DMS79 (cell line): ENCODE results near the gene RALGAPA2.

Experiments used
- DNase-seq: peaks from one replicate; lab custom pipeline; 2025; lab: John Stamatoyannopoulos, UW

The RALGAPA2 gene

DNA sequence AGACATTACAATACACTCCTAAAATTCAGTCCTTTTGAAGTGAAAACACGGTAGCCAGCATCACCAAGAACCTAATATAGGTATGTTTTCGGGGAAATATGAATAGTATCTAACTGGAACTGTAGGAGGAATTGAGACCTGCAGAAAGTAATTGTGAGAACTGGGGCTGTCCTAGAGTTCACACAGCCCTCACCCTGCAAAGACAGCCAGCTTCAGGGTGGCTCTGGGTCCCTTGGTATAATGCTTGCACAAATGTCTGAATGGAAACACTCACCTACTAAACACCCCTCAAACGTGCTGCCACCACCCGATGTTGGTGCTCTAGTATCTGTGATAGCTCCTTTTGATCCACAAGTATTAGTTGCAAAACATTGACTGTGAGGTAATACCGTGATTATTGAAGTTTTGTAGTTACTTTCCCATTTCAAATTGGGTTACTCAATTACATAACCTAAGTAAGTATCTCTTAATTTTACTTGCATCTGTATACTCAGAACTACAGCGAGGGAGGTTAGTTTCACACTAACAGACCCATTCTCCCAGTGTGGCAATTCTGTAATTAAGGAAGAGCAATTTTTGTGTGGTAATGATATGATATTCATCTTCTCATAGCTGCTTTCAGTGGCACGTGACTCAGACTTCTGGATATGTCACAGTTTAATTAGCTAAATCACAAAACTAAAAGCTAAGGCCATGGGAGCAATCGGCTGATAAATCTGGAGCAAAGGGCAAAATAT is 215.0 kb downstream of the RALGAPA2 start:
- no peak for DNase-seq

DNA sequence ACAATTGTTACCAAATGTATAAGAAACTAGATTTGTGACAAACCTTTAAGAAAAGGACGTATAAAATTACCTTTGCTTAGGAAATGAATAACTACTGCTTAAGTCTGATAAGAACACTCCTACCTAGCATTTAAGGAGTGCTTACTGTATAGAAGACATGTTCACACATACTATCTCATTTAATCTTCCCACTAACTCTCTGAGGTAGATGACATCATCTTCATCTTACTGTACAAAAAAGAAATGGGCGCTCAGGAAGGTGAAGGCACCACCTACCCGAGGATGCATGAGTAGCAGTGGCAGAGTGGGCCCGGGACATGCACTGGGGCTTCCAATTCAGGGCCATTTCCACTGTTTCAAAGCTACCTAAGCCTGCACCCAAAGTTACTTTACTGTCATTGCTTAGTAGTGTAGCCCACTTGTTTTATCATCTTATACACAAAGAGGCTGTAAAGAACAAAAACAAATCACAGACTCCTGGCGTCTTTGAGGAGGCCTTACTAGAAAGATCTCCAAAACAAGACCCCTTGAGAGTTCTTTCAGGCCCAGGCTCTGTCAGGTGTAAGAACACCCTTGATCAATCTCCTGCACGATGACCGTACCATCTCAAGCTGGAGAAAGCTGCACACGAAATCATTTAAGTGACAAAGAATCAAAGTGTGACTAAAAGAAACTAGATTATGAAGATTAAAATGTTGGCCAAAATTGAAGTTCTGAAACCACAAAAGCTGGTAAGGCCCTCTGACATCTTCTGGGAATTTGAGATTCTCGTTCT is 216.5 kb downstream of the RALGAPA2 start:
- no peak for DNase-seq

DNA sequence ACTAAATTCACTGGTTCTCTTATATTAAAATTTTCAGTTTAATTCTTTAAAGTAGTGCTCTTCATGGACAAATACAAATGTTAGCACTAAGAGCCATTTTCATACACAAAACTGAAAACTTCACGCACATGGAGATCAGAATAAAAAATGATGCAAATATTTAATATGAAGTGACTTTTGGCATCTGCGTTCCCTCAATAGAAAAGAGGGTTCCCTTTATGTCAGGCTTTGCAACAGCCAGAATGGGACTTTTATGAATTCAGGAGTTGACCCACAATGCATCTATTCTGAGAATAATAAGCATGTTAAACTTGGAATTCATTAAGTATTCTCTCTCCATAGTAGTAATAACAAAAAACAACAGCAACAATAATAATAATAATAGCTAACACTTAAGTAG is 218.7 kb downstream of the RALGAPA2 start:
- DNase-seq = no peak

DNA sequence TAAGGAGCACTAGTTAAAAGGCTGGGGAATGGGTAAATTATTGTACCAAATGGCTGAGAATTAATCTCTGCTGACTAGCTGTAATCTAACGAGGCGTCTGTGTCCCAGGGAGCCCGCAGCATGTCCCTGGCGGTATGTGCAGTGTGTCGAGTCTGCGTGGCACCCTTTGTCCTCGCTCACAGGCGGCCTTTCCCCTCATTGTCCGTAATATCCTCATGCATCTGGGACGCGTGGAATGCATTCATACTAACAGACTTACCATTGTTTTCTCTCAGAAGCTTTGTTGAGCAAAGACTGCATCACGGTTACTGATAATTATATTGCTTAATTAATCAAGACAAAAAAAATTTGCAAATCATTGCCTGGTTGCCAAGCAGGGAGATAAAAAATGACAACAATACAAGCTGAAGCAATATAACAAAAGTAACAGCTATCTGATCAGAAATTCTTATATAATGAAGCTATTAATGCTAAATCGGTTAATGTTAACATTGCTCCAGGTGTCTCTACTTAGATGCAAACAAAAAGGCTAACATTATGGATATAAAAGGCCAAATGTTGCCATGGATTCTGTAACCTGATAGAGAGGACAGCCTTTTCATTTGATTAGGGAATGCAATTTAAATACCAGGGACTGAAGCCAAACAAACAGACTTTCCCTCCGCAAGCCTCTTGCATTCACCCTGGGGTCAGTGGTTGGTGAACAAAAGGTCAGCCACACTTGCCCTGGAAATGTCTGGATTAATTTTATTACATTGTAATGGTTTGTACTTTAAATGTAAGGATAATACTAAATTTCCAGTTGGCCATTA is 219.7 kb downstream of the RALGAPA2 start:
- DNase-seq = no peak

DNA sequence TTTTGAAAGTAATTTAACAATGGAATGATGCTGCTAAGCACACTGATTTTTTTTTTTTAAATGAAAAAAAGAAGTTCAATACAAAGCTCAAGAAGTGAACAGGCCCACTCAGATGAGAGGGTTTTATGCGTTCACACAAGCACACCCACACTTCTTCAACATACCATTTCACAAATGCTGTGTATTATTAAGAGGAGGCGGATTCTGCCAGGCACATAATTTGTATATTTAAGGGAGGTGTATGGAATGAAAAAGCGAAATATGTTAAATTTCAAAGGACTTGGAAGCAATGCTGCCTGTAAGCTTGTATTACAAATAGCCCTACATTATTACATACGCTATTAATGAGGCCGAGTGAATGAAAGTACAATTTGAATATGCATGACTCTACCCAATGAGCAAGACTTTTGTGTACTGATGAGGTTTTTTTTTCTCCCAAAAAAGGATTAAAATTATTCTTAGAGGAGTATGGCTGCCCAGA is 220.6 kb downstream of the RALGAPA2 start:
- no peak for DNase-seq

DNA sequence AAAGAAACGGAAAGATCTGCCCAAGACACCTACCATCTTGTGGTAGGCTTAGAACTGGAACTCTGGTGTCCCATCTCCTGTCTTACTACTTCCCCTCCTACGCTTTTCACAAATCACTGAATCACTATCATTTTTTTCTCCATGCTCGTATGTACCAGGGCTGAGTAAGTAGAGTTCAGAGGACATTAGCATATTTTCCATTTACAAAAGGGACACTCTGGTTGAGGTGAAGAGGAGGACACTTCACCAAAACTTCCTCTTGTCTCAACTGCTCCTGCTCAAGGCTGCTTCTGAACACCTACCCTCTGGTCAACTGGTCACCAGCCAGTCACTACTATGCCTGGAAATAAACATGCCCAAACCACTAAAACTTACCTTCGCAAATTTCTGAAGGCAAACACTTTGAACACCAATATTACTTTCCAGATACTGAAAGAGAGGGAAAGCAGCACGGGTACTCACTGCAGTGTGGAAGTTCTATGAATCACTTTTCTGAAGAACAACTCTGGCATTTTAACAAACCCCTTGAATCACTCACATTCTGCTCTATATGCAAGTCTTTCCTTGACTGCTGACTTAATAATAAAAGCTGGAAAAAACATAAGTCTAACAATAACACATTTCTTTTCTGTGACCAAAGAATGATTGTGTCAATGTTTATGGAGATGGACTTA is 221.2 kb downstream of the RALGAPA2 start:
- no peak for DNase-seq

DNA sequence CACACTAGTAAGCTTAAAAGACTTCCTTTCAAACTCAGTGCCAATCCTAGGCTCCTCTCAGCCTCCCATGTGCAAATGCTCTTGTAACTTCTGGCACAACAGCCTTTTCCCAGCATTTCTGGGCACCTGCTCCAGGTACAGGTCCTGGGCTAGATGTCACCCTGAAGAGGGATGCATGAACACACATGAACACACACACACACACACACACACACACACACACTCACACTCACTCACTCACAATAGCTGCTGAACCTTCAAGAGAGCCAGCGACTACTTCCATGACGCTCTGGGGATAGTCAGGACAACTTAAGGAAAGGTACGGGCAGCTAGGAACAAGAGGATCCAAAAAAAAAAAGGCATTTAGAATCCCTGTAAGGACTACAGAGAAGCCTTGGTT is 221.8 kb downstream of the RALGAPA2 start:
- DNase-seq = no peak

DNA sequence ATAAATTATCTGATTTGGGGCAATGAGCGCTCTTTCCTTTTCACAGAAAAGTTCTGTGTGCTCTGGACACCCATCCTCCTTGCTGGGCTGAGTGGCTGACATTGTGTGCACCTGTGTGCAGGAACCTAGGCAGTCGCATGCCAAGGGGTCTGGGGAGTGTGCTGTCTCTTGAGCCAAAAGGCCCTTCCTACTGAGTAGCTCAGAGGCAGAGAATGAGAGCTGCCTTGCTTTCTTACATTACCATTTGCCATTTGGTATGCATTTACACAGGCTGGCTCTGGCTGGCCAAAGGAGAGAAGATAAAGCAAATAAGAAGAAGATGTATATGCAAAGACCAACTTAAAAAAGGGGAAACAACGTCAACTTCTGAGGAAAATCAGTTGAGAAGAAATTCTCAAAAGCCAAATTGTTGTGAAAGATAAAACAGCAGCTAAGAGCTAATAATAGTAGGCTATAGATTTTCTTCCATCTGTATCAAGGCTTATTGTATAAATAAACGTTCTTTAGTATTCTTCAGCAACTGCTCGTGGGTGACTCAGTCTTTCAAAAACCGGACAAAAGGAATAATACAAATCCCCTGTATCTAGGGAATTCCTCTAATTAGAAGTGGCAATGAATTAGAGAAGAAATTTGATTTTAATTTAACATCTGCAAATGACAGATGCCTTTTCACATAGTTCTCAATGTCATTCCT is 222.6 kb downstream of the RALGAPA2 start:
- no peak for DNase-seq

DNA sequence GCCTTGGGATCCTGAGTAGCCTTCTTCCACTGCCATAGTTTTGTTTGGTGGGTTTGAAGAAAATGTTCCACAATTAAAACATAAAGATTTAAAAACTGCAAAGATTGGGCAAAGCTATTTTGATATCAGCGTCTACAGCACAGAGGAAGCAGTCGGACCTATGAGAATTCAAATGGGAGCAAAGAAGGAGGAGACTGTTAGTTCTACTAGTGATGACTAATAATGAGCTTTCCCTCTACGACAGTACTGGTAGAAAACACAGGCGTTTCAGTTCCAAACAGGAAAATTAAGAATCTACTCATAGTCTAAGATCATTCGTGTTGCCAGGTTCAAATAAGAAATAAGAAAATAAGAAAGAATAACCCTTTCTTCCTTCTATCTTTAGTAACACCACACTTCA is 223.4 kb downstream of the RALGAPA2 start:
- DNase-seq = no peak

DNA sequence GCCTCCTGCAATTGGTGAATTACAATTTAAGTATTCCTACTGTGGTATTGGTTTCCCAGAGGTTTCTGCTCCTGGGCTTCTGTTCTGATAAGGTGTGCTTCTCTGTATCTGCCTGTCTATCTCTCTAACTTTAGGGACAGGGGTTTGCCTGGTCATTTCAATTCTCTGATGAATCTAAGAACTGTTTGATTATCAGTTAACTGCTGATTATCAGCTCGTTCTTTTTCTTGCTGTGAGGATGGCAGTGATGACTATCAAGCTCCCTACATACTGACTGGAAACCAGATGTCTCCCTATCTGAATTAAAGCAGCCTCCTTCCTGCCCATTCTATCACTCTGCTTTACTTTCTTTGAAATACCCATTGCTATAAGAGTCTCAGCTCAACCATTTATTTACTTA is 224.1 kb downstream of the RALGAPA2 start:
- DNase-seq = no peak

DNA sequence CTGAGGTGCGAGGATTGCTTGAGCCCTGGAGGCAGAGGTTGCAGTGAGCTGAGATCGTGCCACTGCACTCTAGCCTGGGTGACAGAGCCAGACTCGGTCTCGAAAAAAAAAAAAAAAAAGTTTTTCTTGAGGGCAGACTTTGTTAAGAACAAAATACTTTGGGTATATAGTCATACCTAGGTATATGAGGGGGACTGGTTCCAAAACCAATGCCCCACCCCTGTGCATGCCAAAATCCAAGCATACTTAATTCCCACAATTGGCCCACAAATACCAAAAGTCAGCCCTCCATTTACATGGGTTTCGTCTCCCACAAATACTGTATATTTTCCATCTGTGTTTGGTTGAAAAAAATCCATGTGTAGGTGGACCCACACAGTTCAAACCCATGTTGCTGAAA is 224.6 kb downstream of the RALGAPA2 start:
- no peak for DNase-seq

DNA sequence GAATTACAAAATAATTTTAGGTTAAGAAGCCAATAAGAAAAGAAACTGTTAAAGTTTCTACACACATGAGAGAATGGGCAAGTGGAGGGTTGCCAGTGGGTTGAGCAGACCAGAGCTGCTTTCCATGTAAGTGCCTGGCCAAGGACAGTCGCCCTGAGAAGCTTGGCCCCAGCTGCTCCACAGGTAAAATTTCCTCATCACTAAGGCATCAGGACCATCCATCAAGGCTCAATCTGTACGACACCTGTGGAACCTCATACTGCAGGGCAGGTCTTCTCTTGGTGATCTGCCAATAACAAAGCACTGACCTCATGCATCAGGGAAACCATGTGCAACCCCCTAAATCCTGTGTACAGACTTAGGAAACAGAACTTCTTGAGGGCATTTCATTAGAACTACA is 229.1 kb downstream of the RALGAPA2 start:
- DNase-seq = no peak

DNA sequence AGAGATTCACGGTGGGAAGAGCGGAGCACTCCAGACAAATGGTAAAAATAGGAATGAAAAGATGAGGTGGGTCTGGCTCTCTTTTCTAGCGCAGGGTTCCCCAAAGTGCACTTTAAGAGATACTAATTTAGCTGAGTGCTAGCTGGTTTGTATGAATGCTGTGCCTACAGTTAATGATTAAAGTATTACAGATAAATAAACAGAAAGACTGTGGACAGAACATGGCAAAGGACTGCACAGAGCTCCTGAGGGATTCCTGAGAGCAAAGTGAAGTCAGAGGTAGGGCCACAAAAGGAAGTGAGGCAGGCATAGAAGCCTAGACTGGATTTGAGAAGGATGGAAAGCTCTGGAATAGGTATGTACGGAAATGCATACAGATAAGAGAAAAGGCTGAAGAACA is 230.0 kb downstream of the RALGAPA2 start:
- no peak for DNase-seq

DNA sequence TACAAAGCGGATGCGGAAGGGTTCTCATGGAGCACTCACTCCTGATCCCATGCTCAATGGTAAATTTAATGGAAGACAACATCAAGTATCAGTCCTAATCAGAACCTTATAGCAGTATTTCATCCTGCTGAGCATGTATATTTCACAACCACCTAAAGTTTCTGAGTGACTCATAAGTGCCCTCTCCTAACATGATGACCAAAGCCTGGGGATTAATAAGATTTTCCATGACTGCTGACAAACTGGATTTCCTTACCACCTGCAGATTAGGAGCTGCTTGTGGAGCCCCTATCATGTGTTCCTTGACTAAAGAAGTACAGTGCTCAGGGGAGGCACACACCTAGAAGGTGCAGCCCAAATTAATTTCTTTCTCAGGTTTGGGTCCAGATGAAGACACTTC is 231.8 kb downstream of the RALGAPA2 start:
- DNase-seq = no peak

DNA sequence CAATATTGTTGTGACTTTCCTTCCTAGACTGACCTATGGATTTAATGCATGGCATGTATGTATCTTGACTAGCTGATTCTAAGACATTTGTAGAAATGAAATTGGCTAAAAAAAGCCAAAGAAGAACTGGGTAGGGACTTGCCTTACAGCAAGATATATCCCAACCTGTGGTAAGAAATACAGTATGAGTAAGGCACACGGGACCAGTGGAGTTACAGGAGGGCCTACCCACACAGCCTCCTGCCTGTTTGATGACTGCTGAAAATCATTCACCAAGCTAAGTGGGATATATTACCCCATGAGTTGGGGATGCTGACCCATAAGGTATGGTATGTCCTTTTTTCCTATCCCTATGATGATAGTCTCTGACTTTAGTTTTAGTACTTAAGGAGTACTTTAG is 232.3 kb downstream of the RALGAPA2 start:
- DNase-seq = no peak

DNA sequence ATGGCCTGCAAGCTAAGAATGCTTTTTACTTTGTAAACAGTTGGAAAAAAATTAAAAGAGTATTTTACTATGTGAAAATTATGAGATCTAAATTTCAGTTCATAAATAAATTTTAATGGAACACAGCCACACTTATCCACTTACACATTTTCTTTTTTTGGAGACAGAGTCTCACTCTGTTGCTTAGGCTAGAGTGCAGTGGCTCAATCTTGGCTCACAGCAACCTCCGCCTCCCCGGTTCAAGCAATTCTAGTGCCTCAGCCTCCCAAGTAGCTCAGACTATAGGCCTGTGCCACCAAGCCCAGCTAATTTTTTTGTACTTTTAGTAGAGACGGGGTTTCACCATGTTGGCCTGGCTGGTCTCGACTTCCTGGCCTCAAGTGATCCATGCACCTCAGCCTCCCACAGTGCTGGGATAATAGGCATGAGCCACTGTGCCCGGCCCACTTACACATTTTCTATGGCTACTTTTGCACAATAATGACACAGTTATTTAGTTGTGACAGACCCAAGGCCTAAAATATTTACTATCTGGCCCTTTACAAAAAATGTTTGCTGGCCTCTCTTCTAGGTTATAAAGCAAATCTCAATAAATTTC is 234.9 kb downstream of the RALGAPA2 start:
- no peak for DNase-seq

DNA sequence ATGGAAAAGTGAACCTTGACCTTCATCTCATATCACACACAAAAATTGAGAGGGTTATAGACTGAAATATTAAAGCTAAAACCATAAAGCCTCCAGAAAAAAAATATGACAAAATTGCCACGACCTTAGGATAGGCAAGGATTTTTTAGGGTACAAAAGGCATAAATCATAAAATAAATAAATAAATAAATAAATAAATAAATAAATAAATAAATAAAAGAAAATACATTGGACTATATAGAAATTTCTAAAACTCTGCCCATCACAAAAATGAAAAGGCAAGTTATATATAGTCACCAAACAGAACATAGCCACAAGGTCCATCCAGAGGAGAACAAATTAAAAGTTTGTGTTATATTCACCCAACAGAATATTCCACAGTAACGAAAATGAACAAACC is 235.9 kb downstream of the RALGAPA2 start:
- DNase-seq = no peak

DNA sequence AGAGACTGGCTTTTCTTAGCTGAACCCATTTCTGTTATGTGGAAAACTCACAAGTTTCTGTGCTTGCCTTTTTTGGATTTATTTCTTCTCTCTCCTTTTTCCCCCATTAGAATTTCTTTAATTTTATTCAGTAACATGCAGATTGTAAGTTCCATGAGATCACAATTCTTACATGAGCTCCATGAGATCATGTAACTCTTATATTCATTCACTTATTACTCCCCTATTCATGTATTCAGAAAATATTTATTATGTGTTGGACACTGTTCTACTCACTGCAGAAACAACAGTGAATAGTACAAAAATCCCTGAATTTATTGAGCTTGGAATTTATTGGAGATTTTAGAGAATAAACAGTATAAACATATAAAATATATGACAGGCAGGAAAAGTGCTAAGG is 238.8 kb downstream of the RALGAPA2 start:
- DNase-seq = no peak

DNA sequence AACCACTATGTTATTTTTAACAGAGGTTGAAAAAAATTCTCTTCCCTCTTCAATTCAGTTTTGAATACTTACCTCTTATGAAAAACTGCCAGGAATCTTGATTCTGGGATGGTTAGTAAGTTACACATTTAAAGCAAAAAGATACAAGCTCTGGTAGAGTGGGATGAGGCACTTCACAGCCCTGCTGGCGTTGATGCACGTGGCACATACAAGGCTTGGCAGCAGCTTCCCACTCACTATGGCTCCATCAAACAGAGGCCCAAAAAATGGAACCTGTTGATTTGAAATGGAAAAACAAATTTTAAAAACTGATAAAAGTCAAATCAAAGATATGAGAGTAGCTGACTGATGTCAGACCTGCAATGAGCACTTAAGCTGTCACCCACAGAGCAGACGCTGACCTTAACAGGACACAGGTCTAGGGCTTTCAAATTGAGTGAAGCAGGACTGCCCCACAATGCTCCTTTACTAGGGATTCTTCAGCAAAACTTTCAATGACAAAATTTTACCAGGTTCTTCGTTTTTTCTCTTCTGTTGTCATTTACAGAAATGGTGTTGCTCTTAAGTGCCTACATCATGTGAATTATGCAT is 239.7 kb downstream of the RALGAPA2 start:
- DNase-seq = no peak

DNA sequence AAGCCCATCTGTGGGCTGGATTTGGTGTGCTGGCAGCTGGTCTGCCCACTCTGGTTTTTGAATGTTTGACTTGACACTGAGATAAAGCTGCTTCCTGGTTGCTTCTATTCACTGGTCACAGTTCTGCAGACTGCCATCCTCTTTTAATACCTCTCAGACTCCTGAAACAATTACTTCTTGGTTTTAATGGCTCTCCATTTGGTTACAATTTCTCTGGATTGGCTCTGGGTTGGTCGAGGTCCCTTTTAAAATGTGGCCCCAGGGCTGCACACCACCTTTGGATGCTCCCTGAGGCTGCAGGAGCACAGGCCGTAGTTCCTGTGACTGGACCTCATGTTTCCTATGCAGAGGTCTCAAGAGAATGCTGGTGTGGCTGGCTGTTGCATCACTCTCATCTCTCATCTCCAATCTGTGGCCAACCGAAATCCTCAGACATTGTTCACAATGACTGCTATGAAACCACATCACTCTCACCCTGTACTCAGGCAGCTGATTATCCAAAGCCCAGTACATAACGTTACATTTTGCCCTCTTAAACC is 246.0 kb downstream of the RALGAPA2 start:
- DNase-seq = no peak
